Liver (tissue), 9 donors: ENCODE data around the gene TTC28. TPM values are rescaled to one million over a fixed set of nuclear protein-coding genes. Genes with fewer than 3 reads are reported as not detected.

Source experiments
- DNase-seq: peaks from one replicate; pipeline ENCODE4 v3.0.0-alpha.2; 2017; ENCODE audit warnings: low spot score
- H3K27ac ChIP-seq, 2 donors: one replicate each; pipeline ENCODE4 v1.7.0; 2013; ENCODE audit warnings: inconsistent platforms in 2 of 2, low read length in 2 of 2, control low read depth in 1 of 2, low read depth in 1 of 2, mild to moderate bottlenecking in 1 of 2
- H3K27me3 ChIP-seq, 4 donors: one replicate each; pipeline versions ENCODE4 v1.6.1 to v1.7.0; 2013; ENCODE audit warnings: low read length in 3 of 4, inconsistent platforms in 1 of 4, mild to moderate bottlenecking in 1 of 4, moderate library complexity in 1 of 4; ENCODE audit not compliant: control insufficient read depth in 4 of 4, insufficient read depth in 4 of 4
- H3K36me3 ChIP-seq, 4 donors: one replicate each; pipeline versions ENCODE4 v1.6.1 to v1.7.0; 2013; ENCODE audit warnings: low read length in 3 of 4, mild to moderate bottlenecking in 3 of 4, low read depth in 1 of 4, moderate library complexity in 1 of 4; ENCODE audit not compliant: control insufficient read depth in 4 of 4, insufficient read depth in 3 of 4
- H3K4me1 ChIP-seq, 4 donors: one replicate each; pipeline versions ENCODE4 v1.6.1 to v1.7.0; 2013; ENCODE audit warnings: low read length in 3 of 4, mild to moderate bottlenecking in 3 of 4, moderate library complexity in 1 of 4; ENCODE audit not compliant: control insufficient read depth in 4 of 4, insufficient read depth in 4 of 4
- H3K4me3 ChIP-seq, 3 donors: one replicate each; pipeline versions ENCODE4 v1.6.1 to v1.7.0; 2013; ENCODE audit warnings: low read length in 3 of 3, control low read depth in 1 of 3, low read depth in 1 of 3, mild to moderate bottlenecking in 1 of 3
- H3K9ac ChIP-seq, 2 donors: one replicate each; pipeline ENCODE4 v1.7.0; 2013; ENCODE audit warnings: low read length in 2 of 2, mild to moderate bottlenecking in 2 of 2, moderate library complexity in 2 of 2, control low read depth in 1 of 2, low read depth in 1 of 2
- H3K9me3 ChIP-seq, 4 donors: one replicate each; pipeline versions ENCODE4 v1.6.1 to v1.7.0; 2013; ENCODE audit warnings: low read length in 3 of 4; ENCODE audit not compliant: control insufficient read depth in 4 of 4
- EGR1 ChIP-seq, 2 donors: IDR thresholded peaks; 2 replicates each; pipeline ENCODE4 v1.6.1; 2016 to 2018; ENCODE audit warnings: antibody characterized with exemption in 2 of 2, low read depth in 2 of 2
- FOXA1 ChIP-seq: IDR thresholded peaks from 2 replicates; pipeline ENCODE4 v1.6.1; 2016; ENCODE audit warnings: antibody characterized with exemption
- GABPA ChIP-seq, 2 donors: IDR thresholded peaks in 1 of 2; conservative IDR thresholded peaks in 1 of 2; 2 replicates each; pipeline ENCODE4 v1.6.1; 2016; ENCODE audit warnings: antibody characterized with exemption in 2 of 2, mild to moderate bottlenecking in 1 of 2, moderate library complexity in 1 of 2
- HNF4A ChIP-seq, 2 donors: conservative IDR thresholded peaks; 2 replicates each; pipeline ENCODE4 v1.6.1; 2016; ENCODE audit warnings: antibody characterized with exemption in 2 of 2, mild to moderate bottlenecking in 2 of 2
- HNF4G ChIP-seq: IDR thresholded peaks from 2 replicates; pipeline ENCODE4 v1.6.1; 2016; ENCODE audit warnings: antibody characterized with exemption
- JUND ChIP-seq, 2 donors: IDR thresholded peaks; 2 replicates each; pipeline ENCODE4 v1.6.1; 2016; ENCODE audit warnings: antibody characterized with exemption in 2 of 2
- NR2F2 ChIP-seq: IDR thresholded peaks from 2 replicates; pipeline ENCODE4 v1.6.1; 2016; ENCODE audit warnings: antibody characterized with exemption
- RAD21 ChIP-seq, 2 donors: IDR thresholded peaks; 2 replicates each; pipeline ENCODE4 v1.6.1; 2016; ENCODE audit warnings: antibody characterized with exemption in 2 of 2, mild to moderate bottlenecking in 2 of 2
- RXRA ChIP-seq, 2 donors: IDR thresholded peaks; 2 replicates each; pipeline ENCODE4 v1.6.1; 2017 to 2018; ENCODE audit warnings: antibody characterized with exemption in 2 of 2, mild to moderate bottlenecking in 1 of 2
- SP1 ChIP-seq: IDR thresholded peaks from 2 replicates; pipeline ENCODE4 v1.6.1; 2018; ENCODE audit warnings: antibody characterized with exemption, mild to moderate bottlenecking
- TAF1 ChIP-seq: conservative IDR thresholded peaks from 2 replicates; pipeline ENCODE4 v1.6.1; 2016; ENCODE audit warnings: antibody characterized with exemption, mild to moderate bottlenecking
- YY1 ChIP-seq: IDR thresholded peaks from 2 replicates; pipeline ENCODE4 v1.6.1; 2016; ENCODE audit warnings: antibody characterized with exemption, mild to moderate bottlenecking
- ZBTB33 ChIP-seq: IDR thresholded peaks from 2 replicates; pipeline ENCODE4 v1.6.1; 2016; ENCODE audit warnings: antibody characterized with exemption
- WGBS: extraction: QIAGEN DNeasy Blood & Tissue Kit; methylation state at CpG from one replicate; pipeline ENCODE4 v1.1.7; 2013; 5-methylcytosine and 5-hydroxymethylcytosine counted together
- polyA plus RNA-seq, 2 donors: library from polyadenylated mRNA; stranded (reverse) in 1 of 2; unstranded in 1 of 2; fragments of 200-250 nt in 1 of 2; fragments of >200 nt in 1 of 2; fragmentation: Nextera tagmentation in 1 of 2; extraction: Ambion mirVana in 1 of 2; gene quantifications; one replicate each; pipeline versions ENCODE4 v1.2.1 to v1.2.3, GENCODE V29; 2013 to 2015
- total RNA-seq, 2 donors: library from RNA; depleted of rRNA; stranded (reverse); fragments of >200 nt; gene quantifications; one replicate each; pipeline ENCODE4 v1.2.3, GENCODE V29; 2014
- TF ChIP-seq, protein P1 (sequence below): IDR thresholded peaks from 2 replicates; pipeline ENCODE4 v1.6.1; 2016; ENCODE audit warnings: antibody characterized with exemption
- TF ChIP-seq, protein P2 (sequence below): IDR thresholded peaks from 2 replicates; pipeline ENCODE4 v1.6.1; 2016; ENCODE audit warnings: antibody characterized with exemption
- TF ChIP-seq, protein P3 (sequence below): fragments of 150-350 bp; IDR thresholded peaks from 2 replicates; pipeline ENCODE4 v1.5.1; 2017; ENCODE audit warnings: improper control_type of control experiment, low read depth, low read length; ENCODE audit not compliant: missing input control
- TF ChIP-seq, protein P4 (sequence below): IDR thresholded peaks from 2 replicates; pipeline ENCODE4 v1.6.1; 2016; ENCODE audit warnings: antibody characterized with exemption, mild to moderate bottlenecking
- donor health status: healthy.
- donor health status: healthy.
- donor health status: healthy.
- donor health status: healthy.
- donor health status: healthy.

TTC28 gene
- total and polyA plus RNA-seq, 4 donors, result 4.2 to 19.4 (median 5.9) TPM

DNA sequence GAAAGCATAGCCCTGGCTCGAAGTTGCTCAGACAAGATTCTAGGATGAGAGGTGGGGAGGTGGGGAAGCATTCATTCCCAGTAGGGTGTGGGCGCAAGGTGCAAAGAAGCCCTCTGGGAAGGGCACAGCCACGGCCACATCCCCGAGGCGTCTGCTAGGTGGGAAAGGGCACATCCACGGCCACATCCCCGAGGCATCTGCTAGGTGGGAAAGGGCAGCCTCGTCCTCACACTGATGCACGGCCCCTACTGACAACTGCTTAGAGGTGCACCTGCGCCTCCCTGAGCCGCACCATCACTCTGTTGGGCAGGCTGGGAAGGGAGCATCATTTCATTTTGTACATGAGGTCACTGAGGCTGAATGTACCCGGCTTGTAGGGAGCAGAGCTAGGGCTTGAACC, 666.0 kb downstream of the TTC28 start:
- no peaks in the 10 kb centered on the region for H3K9me3 ChIP-seq
- DNase-seq, result no peak
- WGBS, result 95% methylated on average over 12 of the region's 12 CpGs
- no peak overlapping the region for H3K27ac ChIP-seq
- H3K27me3 ChIP-seq, result no peaks in the 10 kb centered on the region
- no peaks in the 10 kb centered on the region for H3K4me1 ChIP-seq
- peaks cover 0 to 2% (median 0%) of the 10 kb centered on the region in 4 donors for H3K36me3 ChIP-seq
- no peak overlapping the region for H3K4me3 ChIP-seq
- no peak overlapping the region for H3K9ac ChIP-seq
- TF ChIP-seq YY1 (no peak), ZBTB33 (no peak), JUND (IDR thresholded peaks at IDR 0.05) (no peak), TAF1 (no peak), RXRA (IDR thresholded peaks at IDR 0.05) (no peak), EGR1 (IDR thresholded peaks at IDR 0.05; ENCODE audit: low read depth in 2 of 2) (no peak), SP1 (no peak), HNF4A (conservative IDR thresholded peaks at IDR 0.05) (no peak), FOXA1 (no peak), HNF4G (no peak), NR2F2 (no peak), GABPA (IDR thresholded peaks at IDR 0.05 in 1 of 2, conservative IDR thresholded peaks at IDR 0.05 in 1 of 2) (no peak), RAD21 (IDR thresholded peaks at IDR 0.05) (no peak)
- TF ChIP-seq, protein P1, sequence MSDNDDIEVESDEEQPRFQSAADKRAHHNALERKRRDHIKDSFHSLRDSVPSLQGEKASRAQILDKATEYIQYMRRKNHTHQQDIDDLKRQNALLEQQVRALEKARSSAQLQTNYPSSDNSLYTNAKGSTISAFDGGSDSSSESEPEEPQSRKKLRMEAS, result no peak
- TF ChIP-seq, protein P2, sequence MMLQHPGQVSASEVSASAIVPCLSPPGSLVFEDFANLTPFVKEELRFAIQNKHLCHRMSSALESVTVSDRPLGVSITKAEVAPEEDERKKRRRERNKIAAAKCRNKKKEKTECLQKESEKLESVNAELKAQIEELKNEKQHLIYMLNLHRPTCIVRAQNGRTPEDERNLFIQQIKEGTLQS, result no peak
- TF ChIP-seq, protein P3, sequence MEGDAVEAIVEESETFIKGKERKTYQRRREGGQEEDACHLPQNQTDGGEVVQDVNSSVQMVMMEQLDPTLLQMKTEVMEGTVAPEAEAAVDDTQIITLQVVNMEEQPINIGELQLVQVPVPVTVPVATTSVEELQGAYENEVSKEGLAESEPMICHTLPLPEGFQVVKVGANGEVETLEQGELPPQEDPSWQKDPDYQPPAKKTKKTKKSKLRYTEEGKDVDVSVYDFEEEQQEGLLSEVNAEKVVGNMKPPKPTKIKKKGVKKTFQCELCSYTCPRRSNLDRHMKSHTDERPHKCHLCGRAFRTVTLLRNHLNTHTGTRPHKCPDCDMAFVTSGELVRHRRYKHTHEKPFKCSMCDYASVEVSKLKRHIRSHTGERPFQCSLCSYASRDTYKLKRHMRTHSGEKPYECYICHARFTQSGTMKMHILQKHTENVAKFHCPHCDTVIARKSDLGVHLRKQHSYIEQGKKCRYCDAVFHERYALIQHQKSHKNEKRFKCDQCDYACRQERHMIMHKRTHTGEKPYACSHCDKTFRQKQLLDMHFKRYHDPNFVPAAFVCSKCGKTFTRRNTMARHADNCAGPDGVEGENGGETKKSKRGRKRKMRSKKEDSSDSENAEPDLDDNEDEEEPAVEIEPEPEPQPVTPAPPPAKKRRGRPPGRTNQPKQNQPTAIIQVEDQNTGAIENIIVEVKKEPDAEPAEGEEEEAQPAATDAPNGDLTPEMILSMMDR, result no peak
- TF ChIP-seq, protein P4, sequence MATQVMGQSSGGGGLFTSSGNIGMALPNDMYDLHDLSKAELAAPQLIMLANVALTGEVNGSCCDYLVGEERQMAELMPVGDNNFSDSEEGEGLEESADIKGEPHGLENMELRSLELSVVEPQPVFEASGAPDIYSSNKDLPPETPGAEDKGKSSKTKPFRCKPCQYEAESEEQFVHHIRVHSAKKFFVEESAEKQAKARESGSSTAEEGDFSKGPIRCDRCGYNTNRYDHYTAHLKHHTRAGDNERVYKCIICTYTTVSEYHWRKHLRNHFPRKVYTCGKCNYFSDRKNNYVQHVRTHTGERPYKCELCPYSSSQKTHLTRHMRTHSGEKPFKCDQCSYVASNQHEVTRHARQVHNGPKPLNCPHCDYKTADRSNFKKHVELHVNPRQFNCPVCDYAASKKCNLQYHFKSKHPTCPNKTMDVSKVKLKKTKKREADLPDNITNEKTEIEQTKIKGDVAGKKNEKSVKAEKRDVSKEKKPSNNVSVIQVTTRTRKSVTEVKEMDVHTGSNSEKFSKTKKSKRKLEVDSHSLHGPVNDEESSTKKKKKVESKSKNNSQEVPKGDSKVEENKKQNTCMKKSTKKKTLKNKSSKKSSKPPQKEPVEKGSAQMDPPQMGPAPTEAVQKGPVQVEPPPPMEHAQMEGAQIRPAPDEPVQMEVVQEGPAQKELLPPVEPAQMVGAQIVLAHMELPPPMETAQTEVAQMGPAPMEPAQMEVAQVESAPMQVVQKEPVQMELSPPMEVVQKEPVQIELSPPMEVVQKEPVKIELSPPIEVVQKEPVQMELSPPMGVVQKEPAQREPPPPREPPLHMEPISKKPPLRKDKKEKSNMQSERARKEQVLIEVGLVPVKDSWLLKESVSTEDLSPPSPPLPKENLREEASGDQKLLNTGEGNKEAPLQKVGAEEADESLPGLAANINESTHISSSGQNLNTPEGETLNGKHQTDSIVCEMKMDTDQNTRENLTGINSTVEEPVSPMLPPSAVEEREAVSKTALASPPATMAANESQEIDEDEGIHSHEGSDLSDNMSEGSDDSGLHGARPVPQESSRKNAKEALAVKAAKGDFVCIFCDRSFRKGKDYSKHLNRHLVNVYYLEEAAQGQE, result no peak
